DND-41 (cell line): Measurements from ENCODE around the gene MATR3.

Experiments
- EZH2 ChIP-seq: IDR thresholded peaks from 3 replicates; pipeline ENCODE4 v1.6.1; 2012; ENCODE audit warnings: borderline replicate concordance, low read depth, mild to moderate bottlenecking, moderate library complexity, low read length, inconsistent platforms; ENCODE audit not compliant: severe bottlenecking
- TF ChIP-seq, protein P1 (sequence below): IDR thresholded peaks from 2 replicates; pipeline ENCODE4 v1.5.1; 2012; ENCODE audit warnings: borderline replicate concordance, low read length, moderate library complexity, mild to moderate bottlenecking; ENCODE audit not compliant: poor library complexity, severe bottlenecking; ENCODE audit errors: extremely low read depth

DNA sequence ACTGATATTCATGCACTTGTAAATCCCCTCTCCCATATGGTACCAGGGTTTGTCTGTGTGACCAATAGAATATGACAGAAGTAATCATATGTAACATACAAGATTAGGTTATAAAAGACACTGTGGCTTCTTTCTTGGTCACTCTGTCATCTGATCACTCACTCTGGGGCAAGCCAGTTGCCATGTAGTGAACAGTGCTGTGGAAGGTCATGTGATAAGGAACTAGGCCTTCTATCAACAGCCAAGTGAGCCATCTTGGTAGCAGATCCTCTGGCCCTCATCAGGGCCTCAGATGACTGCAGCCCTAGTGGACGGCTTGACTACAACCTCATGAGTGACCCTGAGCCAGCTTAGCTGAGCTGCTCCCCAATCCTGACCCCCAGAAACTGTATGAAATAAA lies 30.0 kb upstream of the MATR3 start:
- TF ChIP-seq, protein P1, sequence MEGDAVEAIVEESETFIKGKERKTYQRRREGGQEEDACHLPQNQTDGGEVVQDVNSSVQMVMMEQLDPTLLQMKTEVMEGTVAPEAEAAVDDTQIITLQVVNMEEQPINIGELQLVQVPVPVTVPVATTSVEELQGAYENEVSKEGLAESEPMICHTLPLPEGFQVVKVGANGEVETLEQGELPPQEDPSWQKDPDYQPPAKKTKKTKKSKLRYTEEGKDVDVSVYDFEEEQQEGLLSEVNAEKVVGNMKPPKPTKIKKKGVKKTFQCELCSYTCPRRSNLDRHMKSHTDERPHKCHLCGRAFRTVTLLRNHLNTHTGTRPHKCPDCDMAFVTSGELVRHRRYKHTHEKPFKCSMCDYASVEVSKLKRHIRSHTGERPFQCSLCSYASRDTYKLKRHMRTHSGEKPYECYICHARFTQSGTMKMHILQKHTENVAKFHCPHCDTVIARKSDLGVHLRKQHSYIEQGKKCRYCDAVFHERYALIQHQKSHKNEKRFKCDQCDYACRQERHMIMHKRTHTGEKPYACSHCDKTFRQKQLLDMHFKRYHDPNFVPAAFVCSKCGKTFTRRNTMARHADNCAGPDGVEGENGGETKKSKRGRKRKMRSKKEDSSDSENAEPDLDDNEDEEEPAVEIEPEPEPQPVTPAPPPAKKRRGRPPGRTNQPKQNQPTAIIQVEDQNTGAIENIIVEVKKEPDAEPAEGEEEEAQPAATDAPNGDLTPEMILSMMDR = no peak
- TF ChIP-seq EZH2 = no peak
